Stimulated activated naive CD4-positive, alpha-beta T cell treated with Interleukin-2 at 50 U/mL for 16 hours (primary cell): ENCODE measurements around the gene PCBD1.

ENCODE experiments used
- DNase-seq: peaks from one replicate; lab custom pipeline; 2025; lab: John Stamatoyannopoulos, UW

PCBD1 gene

DNA sequence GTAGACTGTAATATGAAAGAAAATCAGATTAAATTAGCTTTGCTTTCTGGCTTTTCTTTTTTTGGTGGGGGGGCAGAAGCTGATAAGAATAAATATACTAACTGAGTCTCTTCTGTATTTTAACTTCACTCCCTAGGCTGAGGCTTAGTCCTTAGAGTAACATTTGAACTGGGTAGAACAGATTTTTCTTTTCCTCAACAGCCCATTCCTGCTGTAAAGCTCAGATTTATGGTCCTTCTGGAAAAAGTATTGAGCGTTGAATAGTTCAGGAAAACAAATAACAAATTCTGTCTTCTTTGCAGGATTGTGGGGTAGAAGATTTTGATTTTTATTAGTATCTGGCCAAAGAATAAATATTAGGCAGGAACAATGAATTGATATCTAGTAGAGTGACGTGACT, 54.8 kb downstream of the PCBD1 start:
- DNase-seq: no peak
